HL-60 (cell line): ENCODE data around the gene MID1.

Experiments used
- CTCF ChIP-seq: IDR thresholded peaks from one replicate; pipeline ENCODE4 v1.5.1; 2011; ENCODE audit warnings: low read length, control low read depth, inconsistent platforms; ENCODE audit not compliant: insufficient read depth
- GABPA ChIP-seq: IDR thresholded peaks from 2 replicates; pipeline ENCODE4 v1.6.1; 2012; ENCODE audit warnings: low read depth
- POLR2AphosphoS5 ChIP-seq: IDR thresholded peaks from 2 replicates; pipeline ENCODE4 v1.6.1; 2012; ENCODE audit warnings: low read depth
- REST ChIP-seq: IDR thresholded peaks from 2 replicates; pipeline ENCODE4 v1.6.1; 2012; ENCODE audit warnings: low read depth; ENCODE audit not compliant: insufficient replicate concordance
- SPI1 ChIP-seq: IDR thresholded peaks from 2 replicates; pipeline ENCODE4 v1.6.1; 2012; ENCODE audit warnings: low read depth, mild to moderate bottlenecking, borderline replicate concordance

- TF ChIP-seq CTCF (no peak), REST (no peak), GABPA (no peak), SPI1 (no peak), POLR2AphosphoS5 (no peak)
Observed at GRCh38 chrX:10582945-10583344, 37.4 kb downstream of the MID1 start.
